GM18858 (cell line): ENCODE measurements around the gene PRKCZ.
A peak's percentile ranks its signal among the peaks of the same experiment; 100 is the strongest.

Source experiments
- ATAC-seq: cut with Tn5 transposase; IDR thresholded peaks from one replicate; pipeline ENCODE4 v1.9.1; 2021; ENCODE audit not compliant: unreplicated experiment

Gene PRKCZ

DNA sequence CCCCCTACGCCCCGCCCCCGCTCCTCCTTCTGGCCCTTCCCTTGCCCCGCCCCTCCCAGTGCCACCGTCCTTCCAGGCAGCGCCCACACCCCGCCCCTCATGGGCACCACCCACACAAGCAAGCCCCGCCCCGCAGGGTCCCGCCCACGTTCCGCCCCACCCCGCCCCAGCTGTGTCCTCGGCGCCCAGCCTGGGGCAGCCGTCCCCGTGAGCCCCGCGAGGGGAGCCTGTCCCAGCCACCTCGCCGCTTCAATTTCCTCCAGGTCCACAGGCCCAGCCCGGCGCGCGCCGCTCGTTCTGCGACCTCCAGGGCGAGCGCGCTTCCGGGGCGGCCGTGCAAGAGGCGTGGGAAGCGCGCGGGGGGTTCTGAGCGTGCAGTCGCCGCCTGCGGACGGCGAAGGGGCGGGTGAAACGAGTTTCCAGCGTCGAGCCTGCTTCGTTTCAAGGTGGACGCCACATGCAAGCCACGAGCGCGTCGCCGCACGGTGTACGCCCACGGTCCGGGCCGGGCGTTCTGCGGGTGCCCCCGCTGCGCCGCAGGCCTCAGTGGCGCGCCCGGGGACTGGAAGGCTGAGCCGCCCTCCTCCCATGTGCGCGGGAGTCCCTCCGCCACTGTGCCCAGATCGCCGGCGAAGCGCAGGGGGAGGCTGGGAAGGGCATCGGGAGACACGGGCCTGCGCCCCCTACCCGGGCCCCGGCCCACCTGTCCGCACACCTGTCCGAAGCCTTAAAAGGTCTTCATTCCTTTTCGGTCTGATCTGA is 155.2 kb downstream of the PRKCZ start:
- ATAC-seq = peak; percentile 35

DNA sequence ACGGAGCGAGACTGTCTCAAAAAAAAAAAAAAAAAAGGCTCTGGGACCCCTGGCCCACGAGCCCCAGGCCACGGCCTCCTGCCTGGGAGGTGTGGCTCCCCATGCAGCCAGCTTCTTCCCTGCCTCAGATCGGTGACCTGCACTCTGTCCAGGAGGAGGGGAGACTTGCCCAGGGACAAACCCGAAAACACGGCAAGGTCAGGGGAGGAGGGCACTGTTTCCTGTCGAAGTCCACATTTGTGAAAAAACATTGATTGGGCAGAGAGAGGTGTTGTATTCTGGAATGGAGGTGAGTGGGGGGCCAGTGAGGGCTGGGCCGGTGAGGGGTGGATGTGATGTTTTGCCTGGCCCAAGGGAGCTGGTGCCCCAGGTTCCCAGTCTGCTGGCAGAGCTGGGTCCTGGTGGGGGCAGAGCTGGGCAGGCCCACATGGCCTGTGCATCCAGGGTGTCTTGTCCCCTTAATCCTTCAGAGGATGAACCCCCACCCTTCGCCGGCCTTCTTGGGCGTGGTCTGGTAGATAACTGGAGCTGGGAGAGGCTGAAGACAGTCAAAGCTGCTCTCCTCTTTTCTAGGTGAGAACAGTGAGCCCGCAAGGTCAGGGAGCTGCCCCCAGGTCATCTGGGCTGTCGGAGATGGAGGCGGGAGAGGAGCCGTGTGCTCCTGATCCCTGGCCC is 156.7 kb downstream of the PRKCZ start:
- no peak for ATAC-seq

DNA sequence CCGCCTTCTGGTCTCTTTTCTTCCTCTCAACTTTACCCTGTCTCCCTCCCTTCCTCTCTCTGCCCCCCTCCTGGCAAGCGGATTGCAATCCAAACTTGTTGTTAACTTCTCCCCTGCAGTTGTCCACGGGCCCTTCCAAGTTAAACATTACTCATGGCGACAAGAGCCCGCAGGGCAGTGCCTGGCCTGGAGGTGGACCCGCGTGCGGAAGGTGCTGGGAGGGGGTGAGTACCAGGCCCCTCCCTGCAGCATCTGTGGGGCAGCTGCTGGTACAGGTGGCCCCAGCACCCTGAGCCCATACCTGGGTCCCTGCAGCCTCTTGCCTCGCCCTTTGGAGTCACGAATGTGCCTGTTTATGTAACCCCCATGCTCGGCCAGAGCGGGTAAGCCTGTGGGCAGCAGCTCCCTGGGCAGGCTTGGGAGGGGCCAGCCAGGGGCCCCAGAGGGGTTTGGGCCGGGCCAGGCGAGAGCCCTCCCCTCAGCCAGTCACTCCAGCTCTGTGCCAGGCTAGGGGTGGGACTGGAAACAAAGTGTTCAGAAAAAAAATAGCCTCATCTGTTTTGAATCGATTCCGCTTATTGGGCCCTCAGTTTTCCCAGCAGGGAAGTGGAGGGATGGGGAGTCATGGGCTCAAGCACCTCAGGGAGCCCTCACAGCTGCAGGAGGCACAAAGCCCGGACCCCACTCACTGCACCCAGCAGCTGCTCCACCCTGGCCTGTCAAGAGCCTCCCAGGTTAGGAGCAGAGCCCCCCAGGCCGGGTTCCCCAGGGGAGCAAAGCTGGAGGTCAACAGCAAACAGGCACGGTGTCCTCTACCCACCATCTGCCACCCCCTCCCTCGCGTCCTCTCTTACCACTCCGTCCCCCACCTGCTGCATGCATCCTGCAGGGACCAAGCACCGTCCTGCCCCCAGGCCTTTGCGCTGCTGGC is 158.4 kb downstream of the PRKCZ start:
- ATAC-seq = no peak

DNA sequence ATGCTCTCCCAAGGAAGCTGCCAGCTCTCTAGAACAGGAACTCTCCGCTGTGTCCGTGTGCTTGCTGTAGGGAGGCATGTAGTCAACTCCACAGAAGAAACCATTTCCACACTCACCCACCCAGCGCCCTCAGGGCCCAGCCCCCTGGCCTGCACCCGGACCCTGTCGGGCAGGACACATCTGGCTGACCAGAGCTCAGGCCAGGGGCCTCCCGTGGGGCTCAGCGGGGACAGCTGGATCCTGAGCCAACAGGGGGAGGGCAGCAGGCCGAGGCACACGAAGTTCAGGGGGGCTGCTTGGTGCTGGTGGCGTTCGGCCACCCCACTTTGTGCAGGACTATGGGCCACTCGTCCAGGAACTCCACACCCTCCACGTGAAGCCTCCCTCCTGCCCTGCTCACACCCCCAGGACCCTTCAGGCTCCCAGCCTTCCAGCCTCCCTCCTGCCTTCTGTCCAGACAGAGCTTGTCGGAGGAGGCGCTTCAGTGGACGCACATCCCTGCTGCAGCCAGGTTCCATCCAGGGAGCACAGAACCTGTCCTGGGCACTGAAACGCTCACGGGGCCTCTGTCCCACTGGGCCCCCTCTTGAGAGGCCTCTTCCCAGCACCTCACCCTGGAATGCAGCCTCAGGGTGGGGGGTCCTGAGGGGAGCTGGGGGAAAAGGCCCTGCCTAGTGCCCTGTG is 159.3 kb downstream of the PRKCZ start:
- ATAC-seq = no peak

DNA sequence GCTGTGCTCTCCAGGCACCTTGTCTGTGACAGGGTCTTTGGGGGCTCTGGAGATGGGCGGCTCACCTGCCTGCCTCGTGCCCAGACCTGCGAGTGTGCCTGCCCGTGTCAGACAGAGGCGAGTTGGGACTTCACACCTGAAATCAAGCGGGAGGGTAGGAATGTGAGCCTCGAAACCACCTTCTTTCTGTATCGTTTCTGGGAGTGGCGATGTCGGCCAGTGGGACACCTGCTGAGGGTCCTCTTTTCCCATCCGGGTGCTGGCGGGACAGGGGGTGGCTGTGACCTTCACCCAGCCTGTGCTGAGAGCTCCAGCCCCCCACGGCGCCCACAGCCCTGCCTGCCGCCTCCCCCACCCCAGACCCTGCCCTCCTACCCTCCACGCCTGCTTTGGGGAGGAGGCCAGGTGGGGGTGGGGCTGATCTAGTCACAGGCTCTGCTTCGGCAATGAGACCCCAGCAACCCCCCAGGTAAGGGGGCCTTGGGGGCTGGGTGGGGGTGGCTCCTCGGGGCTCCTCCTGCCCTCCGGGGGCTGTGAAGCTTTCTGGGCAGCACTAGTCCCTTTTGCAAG is 160.0 kb downstream of the PRKCZ start:
- no peak for ATAC-seq

DNA sequence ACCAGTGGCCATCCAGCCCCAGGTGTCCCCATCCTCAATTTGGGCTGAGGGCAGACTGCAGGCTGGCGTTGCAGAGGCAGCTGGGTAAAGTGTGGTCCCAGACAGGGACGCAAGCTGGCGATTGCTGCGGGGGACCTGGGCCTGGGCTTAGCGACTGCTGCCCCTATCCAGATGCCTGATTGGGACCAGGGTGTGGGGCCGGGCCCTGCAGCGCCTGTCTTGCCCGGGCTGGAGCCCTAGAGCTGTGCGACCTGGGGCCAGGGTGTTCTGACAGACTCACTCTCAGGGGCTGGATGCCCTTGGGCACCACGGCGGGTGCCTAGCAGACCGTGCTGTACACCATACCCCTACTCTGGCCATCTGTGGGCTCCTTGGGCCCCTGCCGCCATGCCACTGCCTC is 160.6 kb downstream of the PRKCZ start:
- ATAC-seq = no peak

DNA sequence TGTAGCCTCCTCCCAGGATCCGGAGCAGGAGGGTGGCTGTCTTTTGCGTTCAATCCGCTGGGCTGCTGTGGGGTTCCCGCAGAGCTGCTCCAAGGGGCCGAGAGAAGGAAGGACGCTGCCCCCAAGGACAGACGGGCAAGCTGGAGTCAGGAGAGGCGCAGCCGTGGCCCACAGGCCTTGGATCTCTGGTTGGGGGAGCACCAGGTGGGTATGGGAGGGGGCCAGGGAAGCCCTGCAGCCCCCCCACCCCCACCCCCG is 162.0 kb downstream of the PRKCZ start:
- no peak for ATAC-seq

DNA sequence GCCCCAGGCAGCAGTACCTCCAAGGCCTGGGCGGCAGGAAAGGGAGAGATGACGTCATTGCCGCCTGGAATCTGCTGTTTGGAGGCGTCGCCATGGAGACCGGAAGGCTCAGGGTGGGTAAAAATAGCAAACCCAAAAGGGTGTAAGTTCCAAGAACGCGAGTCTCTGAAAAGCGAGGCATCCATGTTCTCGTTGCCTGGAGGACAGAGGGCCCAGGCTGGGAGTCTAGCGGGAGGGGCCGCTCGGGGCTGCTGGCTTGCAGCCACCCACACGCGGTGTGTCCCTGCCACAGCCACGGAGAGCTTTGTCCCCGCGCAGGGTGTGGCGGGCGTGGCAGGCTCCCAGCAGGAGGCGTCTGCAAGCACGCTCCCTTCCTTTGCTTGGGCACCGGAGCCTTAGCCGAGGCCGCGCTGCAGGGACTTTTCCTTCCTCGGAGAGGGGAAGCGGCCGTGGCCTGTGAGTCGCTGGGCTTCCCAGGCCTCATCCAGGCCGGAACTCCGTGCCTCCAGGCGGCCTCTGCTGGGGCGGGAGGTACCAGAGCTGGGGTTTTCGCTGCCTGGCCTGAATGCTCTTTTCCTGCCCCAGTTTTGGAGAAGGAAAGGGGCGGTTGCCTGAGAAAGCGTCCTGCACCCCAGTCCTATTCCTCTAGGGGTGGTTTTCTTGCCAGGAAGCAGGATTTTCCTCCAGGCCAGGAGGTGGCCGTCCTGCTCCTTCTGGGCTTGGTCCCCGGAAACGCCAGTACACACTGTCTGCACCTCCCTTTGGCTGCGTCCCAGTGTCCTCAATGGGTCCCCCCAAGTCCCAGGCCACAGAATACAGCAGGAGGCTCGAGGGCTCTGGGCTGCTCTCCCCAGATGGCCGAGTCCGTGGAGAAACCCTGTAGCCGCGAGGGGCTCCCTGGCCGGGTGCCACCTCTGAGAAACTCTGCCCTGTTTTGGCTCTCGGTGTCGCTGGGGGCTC is 162.6 kb downstream of the PRKCZ start:
- ATAC-seq = no peak

DNA sequence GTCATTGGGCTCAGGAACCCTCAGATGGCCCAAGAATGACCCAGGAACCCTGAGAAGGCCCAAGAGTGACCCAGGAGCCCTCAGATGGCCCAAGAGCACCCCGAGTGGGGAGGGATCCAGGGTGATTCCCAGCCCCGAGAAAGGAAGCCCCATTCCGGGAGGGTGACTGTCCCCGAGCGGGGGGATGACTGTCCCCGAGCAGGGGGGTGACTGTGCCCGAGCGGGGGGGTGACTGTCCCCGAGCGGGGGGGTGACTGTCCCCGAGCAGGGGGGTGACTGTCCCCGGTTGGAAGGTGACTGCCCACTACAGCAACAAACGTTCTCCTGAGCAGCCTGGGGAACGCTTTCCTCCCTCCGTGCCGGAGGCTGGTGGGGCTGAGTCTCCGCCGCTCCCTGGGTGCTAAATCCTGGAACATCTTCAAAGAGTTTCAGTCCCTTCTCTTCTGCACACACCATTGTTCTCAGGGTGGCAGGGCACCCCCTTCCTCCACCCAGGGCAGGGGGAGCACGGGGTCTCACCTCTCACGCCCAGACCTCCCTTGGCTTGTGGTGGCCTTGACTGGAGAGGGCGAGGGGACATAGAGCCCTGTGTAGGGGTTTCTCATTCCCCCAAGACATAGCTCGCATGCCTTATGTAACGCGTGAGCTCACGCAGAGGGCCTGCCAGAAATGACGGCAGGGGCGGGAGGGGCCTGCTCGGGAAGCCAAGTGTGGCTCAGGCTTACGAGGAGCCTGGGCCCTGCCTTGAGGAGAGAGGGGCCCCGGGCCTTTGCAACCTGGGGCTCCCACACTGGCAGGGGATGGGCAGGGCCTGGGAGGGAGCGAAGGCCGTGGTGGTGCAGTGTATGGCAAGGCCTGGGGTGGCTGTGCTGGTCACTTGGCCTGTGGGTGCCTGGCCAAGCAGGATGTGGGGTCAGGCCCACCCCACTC is 163.6 kb downstream of the PRKCZ start:
- no peak for ATAC-seq

DNA sequence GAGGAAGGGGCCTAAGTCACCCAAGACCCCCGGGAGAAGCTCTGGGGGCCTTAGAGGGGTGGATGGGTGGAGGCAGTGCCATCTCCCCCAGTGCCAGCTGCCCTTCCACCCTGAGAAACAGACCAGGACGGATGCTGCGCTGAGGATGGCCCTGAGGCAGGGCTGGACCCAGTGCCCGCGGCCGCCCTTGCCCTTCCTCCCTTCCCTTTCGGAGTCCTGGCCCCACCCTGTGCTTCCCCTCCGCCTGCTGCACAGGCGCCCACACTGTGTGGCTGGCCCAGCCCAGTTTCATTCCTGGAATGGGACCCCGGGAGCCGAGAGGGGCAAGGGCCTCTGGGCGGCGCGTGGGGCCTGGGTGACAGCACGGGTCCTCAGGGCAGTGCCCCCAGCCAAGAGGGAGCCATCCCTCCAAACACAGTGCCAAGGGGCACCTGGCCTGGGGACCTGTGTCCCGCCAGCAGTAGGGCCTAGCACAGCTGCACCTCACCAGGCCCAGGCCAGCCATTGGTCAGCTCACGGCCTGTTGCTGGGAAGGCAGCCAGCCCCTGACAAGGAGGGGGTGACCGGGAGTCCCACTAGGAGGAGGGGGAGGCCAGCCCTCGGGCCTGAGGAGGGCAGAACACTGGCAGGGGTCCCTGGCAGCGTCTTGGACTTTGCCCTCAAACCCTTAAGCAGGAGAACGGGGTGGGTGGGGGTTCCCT is 164.5 kb downstream of the PRKCZ start:
- ATAC-seq = no peak

DNA sequence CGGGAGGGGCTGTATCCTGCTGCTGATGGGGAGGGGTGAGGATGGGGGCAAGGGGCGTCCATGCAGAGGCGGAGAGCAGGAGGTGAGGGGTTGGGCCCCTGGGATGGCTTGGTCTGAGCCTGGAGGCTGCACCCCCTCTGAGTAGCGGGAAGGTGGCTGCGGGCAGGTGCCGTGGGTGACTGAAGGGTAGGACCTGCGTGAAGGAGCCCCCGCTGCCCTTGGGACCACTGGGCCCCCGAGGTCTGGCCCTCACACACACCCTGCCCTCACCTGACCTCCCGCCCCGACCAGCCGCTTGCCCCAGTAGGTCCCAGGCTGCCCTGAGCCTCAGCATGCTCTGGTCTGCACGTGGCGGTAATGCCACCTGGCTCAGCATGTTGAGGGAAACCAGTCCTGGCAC is 165.1 kb downstream of the PRKCZ start:
- no peak for ATAC-seq

DNA sequence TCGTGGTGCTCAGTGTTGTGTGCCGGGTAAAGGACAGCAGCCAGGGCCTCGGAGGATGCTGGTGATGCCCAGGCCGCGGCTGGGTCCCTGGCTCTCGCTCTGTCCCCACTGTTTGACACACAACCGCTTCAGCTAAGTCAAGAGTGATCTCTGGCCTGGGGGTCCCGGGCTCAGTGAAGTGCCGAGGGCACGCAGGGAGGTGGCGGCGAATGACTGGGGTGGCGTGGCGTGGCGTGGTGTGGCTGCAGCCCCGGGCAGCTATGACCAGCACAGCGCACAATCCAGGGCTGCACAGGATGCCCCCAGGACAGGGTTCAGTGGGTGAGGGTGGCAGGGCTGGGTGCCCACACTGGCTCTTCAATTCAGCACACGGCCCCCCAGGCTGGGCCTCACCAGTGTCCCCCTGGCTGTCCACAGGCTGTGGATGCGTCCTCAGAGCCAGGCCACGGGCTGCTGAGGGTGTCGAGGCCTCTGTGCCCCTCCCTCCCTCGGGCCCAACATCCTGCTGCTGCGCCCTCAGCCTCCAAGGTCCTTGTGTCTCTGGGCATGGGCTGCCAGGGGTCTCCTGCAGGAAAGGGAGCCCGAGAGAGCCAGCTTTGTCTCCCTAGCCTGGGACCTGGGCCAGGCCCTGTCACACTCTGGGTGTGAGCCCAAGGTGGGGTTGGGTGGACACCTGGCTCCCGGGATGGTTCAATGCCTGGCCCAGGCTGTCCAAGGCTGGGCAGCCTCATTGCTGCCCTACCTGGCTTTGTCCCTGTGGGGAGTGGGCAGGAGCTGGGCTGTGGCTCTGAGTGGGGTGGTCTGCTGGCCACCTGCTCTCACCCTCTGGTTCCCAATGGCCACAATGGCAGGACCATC is 165.9 kb downstream of the PRKCZ start:
- no peak for ATAC-seq

DNA sequence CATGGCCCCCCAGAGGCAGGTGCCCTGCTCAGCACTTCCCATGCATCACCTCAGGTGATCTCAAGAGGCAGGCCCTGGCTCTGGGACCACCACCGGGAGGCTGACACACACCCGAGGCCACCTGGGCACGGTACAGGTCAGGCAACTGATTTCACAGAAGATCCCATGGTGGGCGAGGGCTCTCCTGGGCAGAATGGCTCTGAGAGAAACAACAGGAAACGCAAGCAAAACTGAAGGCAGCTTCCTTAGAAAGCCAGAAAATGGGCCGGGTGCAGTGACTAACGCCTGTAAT is 166.5 kb downstream of the PRKCZ start:
- no peak for ATAC-seq

DNA sequence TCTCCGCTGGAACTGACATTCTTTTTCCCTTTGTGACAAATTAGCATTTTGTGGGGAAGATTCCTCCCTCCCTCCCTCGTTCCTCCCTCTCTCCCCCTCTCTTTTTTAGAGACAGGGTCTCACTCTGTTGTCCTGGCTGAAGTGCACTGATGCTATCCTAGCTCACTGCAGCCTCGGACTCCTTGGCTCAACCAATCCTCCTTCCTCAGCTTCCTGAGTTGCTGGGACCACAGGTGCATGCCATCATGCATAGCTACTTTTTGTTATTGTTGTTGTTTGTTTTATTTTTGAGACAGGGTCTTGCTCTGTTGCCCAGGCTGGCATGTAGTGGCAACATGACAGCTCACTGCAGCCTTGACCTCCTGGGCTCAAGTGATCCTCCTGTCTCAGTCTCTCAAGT is 171.1 kb downstream of the PRKCZ start:
- no peak for ATAC-seq

DNA sequence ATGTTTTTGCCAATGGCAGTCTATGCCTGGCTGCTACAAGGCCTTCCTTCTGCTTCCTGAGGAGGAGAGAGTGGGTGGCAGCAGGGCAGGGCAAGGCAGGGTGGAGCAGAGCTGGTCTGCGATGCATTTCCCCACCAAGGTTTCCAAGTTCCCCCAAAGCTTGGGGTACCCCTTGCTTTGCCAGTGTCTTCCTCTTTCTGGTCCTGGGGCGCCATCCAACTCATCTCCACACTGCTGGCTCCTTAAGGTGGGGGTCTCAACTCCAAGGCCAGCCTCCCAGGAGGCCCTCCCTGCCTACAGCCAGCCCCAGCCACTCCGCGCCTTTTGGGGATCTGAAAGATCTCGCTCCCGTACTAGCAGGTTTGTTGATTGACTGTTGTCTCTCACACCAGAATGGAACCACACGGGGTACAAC is 174.0 kb downstream of the PRKCZ start:
- ATAC-seq = no peak

DNA sequence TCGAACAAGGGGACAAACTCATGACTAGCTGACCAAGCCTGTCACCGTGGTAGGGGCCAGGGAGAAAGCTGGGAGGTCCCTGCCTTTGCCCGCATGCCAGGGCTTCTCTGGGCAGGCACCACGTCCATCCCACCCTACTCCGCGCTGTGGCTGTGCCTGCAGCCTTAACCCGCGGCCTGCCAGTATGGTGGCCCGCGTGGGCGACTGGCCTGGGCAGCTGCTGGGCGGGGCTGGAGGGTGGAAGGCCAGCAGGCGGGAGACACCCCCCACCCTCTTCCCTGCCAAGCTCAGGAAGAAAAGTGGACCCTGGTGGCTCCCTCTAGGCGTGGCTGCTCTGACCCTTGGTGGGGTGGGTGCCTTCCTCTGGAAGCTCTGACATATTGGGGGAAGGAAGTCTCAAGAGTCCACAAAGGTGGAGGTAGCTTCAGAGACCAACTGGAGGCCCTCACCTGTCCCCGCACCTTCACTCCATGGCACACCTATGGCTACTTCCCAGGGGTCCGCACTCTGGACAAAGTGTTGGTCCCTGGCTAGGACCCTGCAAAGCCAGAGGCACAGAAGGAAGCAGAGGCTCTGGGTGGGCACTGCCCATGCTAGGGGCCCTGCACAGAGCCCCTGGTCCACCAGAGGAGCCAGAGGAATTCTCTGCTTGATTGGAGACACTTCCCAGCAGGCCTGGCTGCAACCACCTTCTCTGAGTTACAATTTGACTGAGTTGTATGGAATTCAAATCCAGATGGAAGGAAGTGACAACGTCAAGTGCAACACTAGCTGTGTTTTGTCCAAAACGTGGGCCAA is 174.6 kb downstream of the PRKCZ start:
- no peak for ATAC-seq
